K562 (cell line): ENCODE measurements around the gene SNAP23. TPM values are rescaled to one million over a fixed set of nuclear protein-coding genes. Genes with fewer than 3 reads are reported as not detected.

Experiments
- CCNT2 ChIP-seq: IDR thresholded peaks from 2 replicates; pipeline ENCODE4 v1.6.1; 2011; ENCODE audit warnings: borderline replicate concordance, low read depth, mild to moderate bottlenecking, moderate library complexity, mixed read lengths, low read length; ENCODE audit not compliant: insufficient read length; ENCODE audit errors: extremely low read depth
- LCOR ChIP-seq: sonication (generic); formaldehyde crosslinking; IDR thresholded peaks from 2 replicates; pipeline ENCODE4 v1.8.0; 2022; ENCODE audit warnings: mild to moderate bottlenecking, missing genetic modification reagents
- MTA2 ChIP-seq: fragments of 450-650 bp; IDR thresholded peaks from 2 replicates; pipeline ENCODE4 v1.6.1; 2016; ENCODE audit warnings: low read depth
- MYC ChIP-seq, 2 experiments: fragments of 250-450 bp in 1 of 2; sonication (Bioruptor Pico) in 1 of 2; IDR thresholded peaks; 2 replicates each; pipeline versions ENCODE4 v1.5.1 to v1.6.1; 2012 to 2021; ENCODE audit warnings: low read depth in 2 of 2, borderline replicate concordance in 1 of 2, improper control_type of control experiment in 1 of 2, low read length in 1 of 2, mild to moderate bottlenecking in 1 of 2, moderate library complexity in 1 of 2
- PHF21A ChIP-seq: fragments of 450-650 bp; IDR thresholded peaks from 2 replicates; pipeline ENCODE4 v1.6.1; 2017; ENCODE audit warnings: low read depth, borderline replicate concordance
- REST ChIP-seq, 2 experiments: fragments of 450-650 bp; formaldehyde crosslinking in 1 of 2; IDR thresholded peaks; 2 replicates each; pipeline versions ENCODE4 v1.4.0 to v1.6.1; 2014 to 2020; ENCODE audit warnings: mild to moderate bottlenecking in 2 of 2, borderline replicate concordance in 1 of 2, low read depth in 1 of 2
- UBTF ChIP-seq, 2 experiments: IDR thresholded peaks; 2 replicates each; pipeline ENCODE4 v1.6.1; 2012; ENCODE audit warnings: improper control_type of control experiment in 2 of 2, low read depth in 2 of 2, low read length in 2 of 2, borderline replicate concordance in 1 of 2
- ZBTB7A ChIP-seq: IDR thresholded peaks from 2 replicates; pipeline ENCODE4 v1.6.1; 2011; ENCODE audit warnings: low read depth, mild to moderate bottlenecking, low read length, moderate library complexity, borderline replicate concordance; ENCODE audit not compliant: control insufficient read depth
- ZZZ3 ChIP-seq: fragments of 450-650 bp; IDR thresholded peaks from 2 replicates; pipeline ENCODE4 v1.6.1; 2016; ENCODE audit warnings: antibody characterized with exemption, mild to moderate bottlenecking, moderate library complexity
- polyA plus RNA-seq, 8 experiments: library from polyadenylated mRNA; depleted of rRNA in 4 of 8; stranded (reverse) in 5 of 8; unstranded in 3 of 8; fragments of >200 nt; fragmentation: Nextera tagmentation in 2 of 8; fragmentation: Illumina TruSeq in 1 of 8; extraction: Ambion mirVana in 2 of 8; extraction: Trizol in 1 of 8; gene quantifications; 2 replicates each; pipeline versions ENCODE4 v1.2.1 to v1.2.3, GENCODE V29; 2011 to 2014; ENCODE audit warnings: inconsistent platforms in 1 of 8, missing spikeins in 1 of 8
- total RNA-seq, 7 experiments: library from RNA; depleted of rRNA in 6 of 7; stranded (reverse); fragments of >200 nt in 6 of 7; fragmentation: Illumina TruSeq in 2 of 7; extraction: Trizol in 2 of 7; gene quantifications; 2 replicates each; pipeline versions ENCODE4 v1.2.1 to v1.2.3, GENCODE V29; 2011 to 2021; ENCODE audit warnings: low replicate concordance in 1 of 7

SNAP23 gene
- total and polyA plus RNA-seq, 9 of the 15 experiments (the other 6 are each of a cell fraction or from before 2014, with no cell fraction given) = 78.9 to 168 (median 117) TPM

- TF ChIP-seq MYC (IDR thresholded peaks at IDR 0.05; ENCODE audit: low read depth, low read length) (0 out of 2 replicates have a peak, but pooled peaks have one; percentile 32), MYC (CRISPR knock-in tag; IDR thresholded peaks at IDR 0.05; ENCODE audit: borderline replicate concordance, low read depth) (no peak), PHF21A (no peak), REST (IDR thresholded peaks at IDR 0.05; ENCODE audit: borderline replicate concordance) (peak; percentile 90), REST (CRISPR knock-in tag; IDR thresholded peaks at IDR 0.05; ENCODE audit: low read depth) (no peak), ZZZ3 (no peak), UBTF (IDR thresholded peaks at IDR 0.05; ENCODE audit: borderline replicate concordance in 1 of 2, low read depth in 2 of 2, low read length in 2 of 2) (peak; percentile 66 to 95; a peak in 2 of 4 replicates), LCOR (no peak), MTA2 (no peak), CCNT2 (peak; percentile 31), ZBTB7A (no peak)
Measured at GRCh38 chr15:42581272-42581730, 85.9 kb downstream of the SNAP23 start (continued).
